Rectal smooth muscle tissue (tissue), 1 donor: Measurements from ENCODE around the gene DOK6.

Source experiments
- H3K27ac ChIP-seq: one replicate; pipeline ENCODE4 v1.7.0; 2013; ENCODE audit warnings: low read depth, low read length, inconsistent platforms
- H3K27me3 ChIP-seq: one replicate; pipeline ENCODE4 v1.7.0; 2013; ENCODE audit warnings: low read length; ENCODE audit not compliant: control insufficient read depth, insufficient read depth
- H3K36me3 ChIP-seq: one replicate; pipeline ENCODE4 v1.7.0; 2013; ENCODE audit warnings: low read length; ENCODE audit not compliant: control insufficient read depth, insufficient read depth
- H3K4me1 ChIP-seq: one replicate; pipeline ENCODE4 v1.7.0; 2013; ENCODE audit warnings: low read length; ENCODE audit not compliant: control insufficient read depth, insufficient read depth
- H3K4me3 ChIP-seq: one replicate; pipeline ENCODE4 v1.7.0; 2013; ENCODE audit warnings: low read length
- H3K9ac ChIP-seq: one replicate; pipeline ENCODE4 v1.7.0; 2013; ENCODE audit warnings: low read length

DOK6 gene

GRCh38 chr18:69747388-69747787 lies 346.7 kb downstream of the DOK6 start:
- no peaks in the 10 kb centered on the region for H3K36me3 ChIP-seq
- H3K9ac ChIP-seq = no peak overlapping the region
- H3K4me3 ChIP-seq = no peak overlapping the region
- no peak overlapping the region for H3K27ac ChIP-seq
- H3K4me1 ChIP-seq = no peaks in the 10 kb centered on the region
- no peaks in the 10 kb centered on the region for H3K27me3 ChIP-seq

DNA sequence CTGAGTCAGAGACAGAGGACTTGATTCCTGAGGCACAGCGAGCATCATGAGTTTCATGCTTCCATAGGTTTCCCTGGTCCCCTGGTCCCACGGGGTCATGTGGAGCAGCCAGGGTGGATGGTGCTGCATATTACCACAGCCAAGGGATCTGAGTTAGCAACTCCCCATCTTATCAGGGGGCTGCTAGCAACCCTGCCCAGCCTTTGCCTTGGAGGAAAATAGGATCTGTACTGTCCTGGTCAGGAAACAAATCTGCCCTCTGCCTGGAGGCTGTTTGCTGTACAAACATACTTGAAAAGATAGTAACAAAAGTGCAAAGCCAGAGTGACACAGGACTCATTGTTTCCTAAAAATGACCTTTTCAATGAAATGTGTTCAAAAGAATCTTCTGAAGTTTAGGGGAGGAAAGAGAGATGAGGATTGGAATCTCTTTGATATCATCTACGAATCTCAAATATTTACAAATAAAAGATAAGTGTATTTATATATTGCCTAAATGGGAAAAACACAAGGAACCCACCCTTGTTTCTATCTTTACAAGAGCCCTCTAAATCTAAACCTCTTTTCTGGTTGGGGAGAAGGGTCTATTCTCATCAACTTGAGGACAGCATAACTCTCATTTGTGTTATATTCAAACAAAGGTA lies 352.2 kb downstream of the DOK6 start:
- Histone ChIP-seq H3K27ac (no peak overlapping the region), H3K4me1 (no peaks in the 10 kb centered on the region), H3K36me3 (no peaks in the 10 kb centered on the region), H3K4me3 (no peak overlapping the region), H3K9ac (no peak overlapping the region), H3K27me3 (no peaks in the 10 kb centered on the region)

GRCh38 chr18:69754108-69754507 lies 353.4 kb downstream of the DOK6 start:
- Histone ChIP-seq H3K27ac (no peak overlapping the region), H3K4me3 (no peak overlapping the region), H3K27me3 (no peaks in the 10 kb centered on the region), H3K36me3 (no peaks in the 10 kb centered on the region), H3K9ac (no peak overlapping the region), H3K4me1 (no peaks in the 10 kb centered on the region)

DNA sequence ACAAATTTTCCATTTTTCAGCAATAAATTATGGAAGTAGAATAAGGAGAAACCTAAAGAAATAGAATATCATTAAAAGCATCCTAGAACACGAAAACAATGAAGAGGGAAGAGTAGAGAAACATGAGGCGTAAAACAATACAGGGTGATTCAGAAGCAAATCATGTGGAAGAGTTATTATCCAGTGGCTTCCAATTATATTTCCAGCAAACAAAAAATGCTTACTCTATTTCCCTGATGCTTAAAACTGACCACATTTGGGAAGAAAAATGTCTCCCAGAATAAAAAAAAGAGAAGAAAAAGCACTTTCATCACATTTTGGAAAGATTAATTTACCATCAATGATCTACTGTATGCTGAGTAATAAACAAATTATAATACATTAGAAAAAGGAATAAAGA lies 354.4 kb downstream of the DOK6 start:
- H3K4me1 ChIP-seq = no peaks in the 10 kb centered on the region
- H3K4me3 ChIP-seq = no peak overlapping the region
- H3K9ac ChIP-seq = no peak overlapping the region
- H3K36me3 ChIP-seq = no peaks in the 10 kb centered on the region
- H3K27ac ChIP-seq = no peak overlapping the region
- H3K27me3 ChIP-seq = no peaks in the 10 kb centered on the region

DNA sequence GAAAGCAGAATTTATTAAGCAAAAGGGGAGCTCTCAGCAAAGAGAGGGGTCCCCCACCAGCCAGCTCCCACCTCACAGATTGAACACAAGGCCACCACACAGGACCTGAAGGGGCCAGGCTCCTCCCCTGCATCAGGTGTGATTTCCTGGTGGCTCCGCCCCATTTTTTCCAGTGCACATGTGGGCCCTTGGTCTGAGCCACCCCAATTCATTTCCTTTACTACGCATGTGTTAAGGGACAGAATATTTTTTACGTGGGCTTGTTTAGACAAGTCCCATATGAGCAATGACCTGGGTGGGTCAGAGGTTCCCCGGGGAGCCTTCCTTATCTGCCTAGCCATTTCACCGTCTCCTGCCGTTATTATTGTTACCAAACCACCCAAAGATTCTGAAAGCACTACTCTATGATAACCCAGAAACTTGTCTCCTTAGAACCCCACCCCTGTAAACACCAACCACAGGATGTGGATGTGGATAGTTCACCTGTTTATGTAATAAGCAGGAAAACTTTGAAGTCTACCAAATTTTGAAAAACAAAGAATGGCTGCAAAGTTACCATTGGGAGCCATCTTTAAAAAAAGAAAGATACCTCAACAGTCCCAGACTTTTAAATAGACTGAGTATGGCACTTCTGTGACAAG lies 355.3 kb downstream of the DOK6 start:
- H3K4me1 ChIP-seq = no peaks in the 10 kb centered on the region
- H3K27me3 ChIP-seq = no peaks in the 10 kb centered on the region
- no peak overlapping the region for H3K4me3 ChIP-seq
- H3K36me3 ChIP-seq = no peaks in the 10 kb centered on the region
- no peak overlapping the region for H3K27ac ChIP-seq
- H3K9ac ChIP-seq = no peak overlapping the region

DNA sequence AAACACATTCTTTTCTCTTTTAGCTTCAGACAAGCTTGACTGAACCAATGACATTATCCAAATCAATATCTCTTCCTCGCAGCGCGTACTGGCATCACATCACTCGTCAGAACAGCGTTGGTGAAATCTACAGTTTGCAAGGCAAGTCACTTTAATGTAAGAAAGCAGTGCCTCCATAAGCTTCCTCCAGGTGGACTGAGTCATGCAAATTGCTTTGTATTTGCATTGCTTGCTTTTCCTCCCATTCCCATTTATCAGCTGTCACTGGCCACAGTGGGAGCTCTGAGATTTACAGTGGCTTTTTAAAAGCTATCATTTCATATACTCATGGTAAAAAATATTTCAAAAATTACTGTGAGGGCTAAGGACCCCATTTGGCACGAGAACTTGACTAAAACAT lies 357.0 kb downstream of the DOK6 start:
- Histone ChIP-seq H3K27me3 (no peaks in the 10 kb centered on the region), H3K9ac (no peak overlapping the region), H3K27ac (no peak overlapping the region), H3K4me1 (no peaks in the 10 kb centered on the region), H3K4me3 (no peak overlapping the region), H3K36me3 (no peaks in the 10 kb centered on the region)

- no peak overlapping the region for H3K27ac ChIP-seq
These were observed 357.8 kb downstream of the DOK6 start for GRCh38 chr18:69758458-69758857.

DNA sequence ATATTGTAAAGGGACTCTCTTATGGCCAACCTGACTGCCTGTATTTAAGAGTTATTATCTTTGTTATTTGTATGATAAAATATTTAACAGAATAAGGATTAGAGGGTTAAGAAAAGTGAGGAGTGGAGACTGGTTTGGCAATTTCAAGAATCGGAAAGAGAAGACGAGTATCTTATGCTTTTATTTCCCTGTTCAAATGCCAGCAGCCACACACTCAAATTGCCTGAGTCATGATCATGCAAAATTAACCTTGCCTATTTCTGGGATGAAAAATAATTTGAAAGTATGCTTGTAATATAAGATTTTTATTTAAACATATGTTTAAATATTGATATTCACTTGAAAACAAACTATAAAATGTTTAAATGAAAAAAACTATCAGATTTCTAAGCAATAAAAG lies 358.4 kb downstream of the DOK6 start:
- Histone ChIP-seq H3K9ac (no peak overlapping the region), H3K4me1 (no peaks in the 10 kb centered on the region), H3K4me3 (no peak overlapping the region), H3K27ac (no peak overlapping the region), H3K36me3 (no peaks in the 10 kb centered on the region), H3K27me3 (no peaks in the 10 kb centered on the region)

More at GRCh38 chr18:69758458-69758857, 357.8 kb downstream of the DOK6 start:
- H3K4me1 ChIP-seq = no peaks in the 10 kb centered on the region
- H3K9ac ChIP-seq = no peak overlapping the region
- H3K27me3 ChIP-seq = no peaks in the 10 kb centered on the region
- no peaks in the 10 kb centered on the region for H3K36me3 ChIP-seq
- H3K4me3 ChIP-seq = no peak overlapping the region

- Histone ChIP-seq H3K27me3 (no peaks in the 10 kb centered on the region), H3K9ac (no peak overlapping the region), H3K4me3 (no peak overlapping the region), H3K27ac (no peak overlapping the region), H3K36me3 (no peaks in the 10 kb centered on the region), H3K4me1 (no peaks in the 10 kb centered on the region)
These were observed 362.3 kb downstream of the DOK6 start for GRCh38 chr18:69763002-69763401.

- H3K4me1 ChIP-seq = no peaks in the 10 kb centered on the region
- H3K36me3 ChIP-seq = no peaks in the 10 kb centered on the region
- no peaks in the 10 kb centered on the region for H3K27me3 ChIP-seq
- H3K9ac ChIP-seq = no peak overlapping the region
- no peak overlapping the region for H3K4me3 ChIP-seq
- no peak overlapping the region for H3K27ac ChIP-seq
These were observed 363.1 kb downstream of the DOK6 start for GRCh38 chr18:69763821-69764220.

GRCh38 chr18:69770238-69770637 lies 369.6 kb downstream of the DOK6 start:
- H3K4me1 ChIP-seq = no peaks in the 10 kb centered on the region
- H3K27me3 ChIP-seq = no peaks in the 10 kb centered on the region
- no peak overlapping the region for H3K9ac ChIP-seq
- H3K36me3 ChIP-seq = no peaks in the 10 kb centered on the region
- no peak overlapping the region for H3K4me3 ChIP-seq
- no peak overlapping the region for H3K27ac ChIP-seq

DNA sequence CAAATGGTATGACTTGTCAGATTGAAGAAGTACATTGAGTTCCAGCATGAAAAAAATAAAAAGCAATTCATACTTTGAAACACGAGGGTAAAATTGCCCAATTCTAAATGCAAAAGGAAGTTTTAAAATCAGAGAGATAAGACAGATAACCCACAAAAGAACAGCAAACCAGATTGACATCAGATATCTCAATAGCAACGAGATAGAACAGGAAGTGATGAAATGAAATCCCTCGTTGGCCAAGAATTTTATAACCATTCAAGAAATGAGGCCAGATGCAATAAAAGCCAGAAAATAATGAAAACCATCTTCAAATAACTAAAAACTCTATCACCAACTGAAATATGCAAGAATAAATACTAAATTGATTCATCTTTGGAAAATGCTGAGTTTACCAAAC lies 374.1 kb downstream of the DOK6 start:
- H3K9ac ChIP-seq = no peak overlapping the region
- H3K27me3 ChIP-seq = no peaks in the 10 kb centered on the region
- H3K4me3 ChIP-seq = no peak overlapping the region
- no peaks in the 10 kb centered on the region for H3K36me3 ChIP-seq
- H3K27ac ChIP-seq = no peak overlapping the region
- H3K4me1 ChIP-seq = no peaks in the 10 kb centered on the region

- no peaks in the 10 kb centered on the region for H3K4me1 ChIP-seq
- H3K27me3 ChIP-seq = no peaks in the 10 kb centered on the region
- H3K4me3 ChIP-seq = no peak overlapping the region
- H3K27ac ChIP-seq = no peak overlapping the region
- no peak overlapping the region for H3K9ac ChIP-seq
- H3K36me3 ChIP-seq = no peaks in the 10 kb centered on the region
These were observed 376.6 kb downstream of the DOK6 start for GRCh38 chr18:69777248-69777647.
